ENCODE measurements around the gene PAK1IP1. TPM values are rescaled to one million over a fixed set of nuclear protein-coding genes. Genes with fewer than 3 reads are reported as not detected.
A peak's percentile ranks its signal among the peaks of the same experiment; 100 is the strongest.

PAK1IP1 gene
- total RNA-seq, 1 donor from 2014 or later, result 21.9 TPM

GRCh38 chr6:10690651-10691445, 3.9 kb upstream of the PAK1IP1 start:
- Histone ChIP-seq H3K4me2 (ENCODE audit: low read length) (no peak overlapping the region), H3K27me3 (ENCODE audit: insufficient read depth, low read length) (peaks cover 13% of the 10 kb centered on the region), H3K9me3 (ENCODE audit: insufficient read depth, low read depth, low read length) (no peaks in the 10 kb centered on the region), H3K9ac (ENCODE audit: low read length) (no peak overlapping the region), H2AFZ (ENCODE audit: low read depth, low read length) (no peak overlapping the region), H3K4me1 (ENCODE audit: insufficient read depth, low read length) (peaks cover 13% of the 10 kb centered on the region), H3K36me3 (ENCODE audit: insufficient read depth, low read length) (no peaks in the 10 kb centered on the region), H3K79me2 (ENCODE audit: insufficient read depth, low read length) (peaks cover 26% of the 10 kb centered on the region), H4K20me1 (ENCODE audit: insufficient read depth, low read length) (no peaks in the 10 kb centered on the region), H3K27ac (ENCODE audit: low read depth, low read length) (no peak overlapping the region), H3K4me3 (ENCODE audit: insufficient read depth, low read depth, low read length) (no peak overlapping the region)
- TF ChIP-seq, protein P1, sequence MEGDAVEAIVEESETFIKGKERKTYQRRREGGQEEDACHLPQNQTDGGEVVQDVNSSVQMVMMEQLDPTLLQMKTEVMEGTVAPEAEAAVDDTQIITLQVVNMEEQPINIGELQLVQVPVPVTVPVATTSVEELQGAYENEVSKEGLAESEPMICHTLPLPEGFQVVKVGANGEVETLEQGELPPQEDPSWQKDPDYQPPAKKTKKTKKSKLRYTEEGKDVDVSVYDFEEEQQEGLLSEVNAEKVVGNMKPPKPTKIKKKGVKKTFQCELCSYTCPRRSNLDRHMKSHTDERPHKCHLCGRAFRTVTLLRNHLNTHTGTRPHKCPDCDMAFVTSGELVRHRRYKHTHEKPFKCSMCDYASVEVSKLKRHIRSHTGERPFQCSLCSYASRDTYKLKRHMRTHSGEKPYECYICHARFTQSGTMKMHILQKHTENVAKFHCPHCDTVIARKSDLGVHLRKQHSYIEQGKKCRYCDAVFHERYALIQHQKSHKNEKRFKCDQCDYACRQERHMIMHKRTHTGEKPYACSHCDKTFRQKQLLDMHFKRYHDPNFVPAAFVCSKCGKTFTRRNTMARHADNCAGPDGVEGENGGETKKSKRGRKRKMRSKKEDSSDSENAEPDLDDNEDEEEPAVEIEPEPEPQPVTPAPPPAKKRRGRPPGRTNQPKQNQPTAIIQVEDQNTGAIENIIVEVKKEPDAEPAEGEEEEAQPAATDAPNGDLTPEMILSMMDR (IDR thresholded peaks at IDR 0.05; ENCODE audit: insufficient read depth, low read depth, low read length), result no peak
- no peak for TF ChIP-seq EZH2 (IDR thresholded peaks at IDR 0.05; ENCODE audit: insufficient read depth, low read length)
- no peaks in the 10 kb centered on the region for H3K36me3 Mint-ChIP-seq (ENCODE audit: low read depth, unreplicated experiment)
- H3K4me3 Mint-ChIP-seq (ENCODE audit: unreplicated experiment), result peak overlapping the region; percentile 73
- FAIRE-seq, result no peak
- H3K27ac Mint-ChIP-seq (ENCODE audit: unreplicated experiment), result peak overlapping the region; percentile 85
- no peaks in the 10 kb centered on the region for H3K9me3 Mint-ChIP-seq (ENCODE audit: unreplicated experiment)
- no peaks in the 10 kb centered on the region for H3K27me3 Mint-ChIP-seq (ENCODE audit: low read depth, unreplicated experiment)
- peaks cover 20% of the 10 kb centered on the region for H3K4me1 Mint-ChIP-seq (ENCODE audit: low read depth, unreplicated experiment)
- DNase-seq (ENCODE audit: low read depth), result no peak

DNA sequence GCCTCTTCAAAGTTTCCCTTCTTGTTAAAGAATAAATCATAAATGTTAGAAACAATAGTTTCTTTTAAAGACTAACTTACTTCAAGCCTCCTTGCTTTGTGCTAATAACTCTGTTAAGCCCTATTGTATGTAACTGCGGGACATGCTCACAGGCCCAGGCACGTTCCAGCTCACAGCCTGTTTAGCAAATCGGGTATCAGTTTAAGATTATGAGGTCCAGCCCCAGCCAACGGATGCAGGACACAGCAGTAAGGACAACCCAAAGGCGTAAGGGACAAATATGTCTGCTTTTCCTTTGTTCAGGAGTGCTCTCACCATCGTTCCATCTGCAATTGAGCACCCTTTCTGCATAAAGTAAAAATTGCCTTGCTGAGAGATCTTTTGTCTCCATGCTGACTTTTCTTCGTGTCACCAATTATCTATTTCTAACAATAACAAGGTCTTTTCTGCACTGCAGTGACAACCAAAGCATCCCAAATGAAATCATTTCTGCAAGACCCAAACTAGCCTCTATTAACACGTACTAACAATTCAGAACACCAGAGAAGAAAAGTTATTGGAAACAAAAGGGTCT, 1.7 kb upstream of the PAK1IP1 start:
- Histone ChIP-seq H3K4me3 (ENCODE audit: insufficient read depth, low read depth, low read length) (peak overlapping the region; percentile 99), H3K27me3 (ENCODE audit: insufficient read depth, low read length) (peaks cover 3% of the 10 kb centered on the region), H3K9me3 (ENCODE audit: insufficient read depth, low read depth, low read length) (no peaks in the 10 kb centered on the region), H3K27ac (ENCODE audit: low read depth, low read length) (no peak overlapping the region), H3K36me3 (ENCODE audit: insufficient read depth, low read length) (no peaks in the 10 kb centered on the region), H3K4me2 (ENCODE audit: low read length) (peak overlapping the region; percentile 92), H3K4me1 (ENCODE audit: insufficient read depth, low read length) (peaks cover 16% of the 10 kb centered on the region), H3K9ac (ENCODE audit: low read length) (peak overlapping the region; percentile 95), H2AFZ (ENCODE audit: low read depth, low read length) (no peak overlapping the region), H4K20me1 (ENCODE audit: insufficient read depth, low read length) (peaks cover 4% of the 10 kb centered on the region), H3K79me2 (ENCODE audit: insufficient read depth, low read length) (peaks cover 48% of the 10 kb centered on the region)
- no peaks in the 10 kb centered on the region for H3K27me3 Mint-ChIP-seq (ENCODE audit: low read depth, unreplicated experiment)
- H3K9me3 Mint-ChIP-seq (ENCODE audit: unreplicated experiment), result no peaks in the 10 kb centered on the region
- H3K4me1 Mint-ChIP-seq (ENCODE audit: low read depth, unreplicated experiment), result peaks cover 20% of the 10 kb centered on the region
- FAIRE-seq, result no peak
- no peak for TF ChIP-seq EZH2 (IDR thresholded peaks at IDR 0.05; ENCODE audit: insufficient read depth, low read length)
- TF ChIP-seq, protein P1 (IDR thresholded peaks at IDR 0.05; ENCODE audit: insufficient read depth, low read depth, low read length), result no peak
- H3K36me3 Mint-ChIP-seq (ENCODE audit: low read depth, unreplicated experiment), result no peaks in the 10 kb centered on the region
- DNase-seq (ENCODE audit: low read depth), result no peak
- peak overlapping the region; percentile 97 for H3K4me3 Mint-ChIP-seq (ENCODE audit: unreplicated experiment)
- H3K27ac Mint-ChIP-seq (ENCODE audit: unreplicated experiment), result peak overlapping the region; percentile 100
